ENCODE measurements around the gene RBM20.

GRCh38 chr10:110872984-110873923 is 229.1 kb downstream of the RBM20 start:
- TF ChIP-seq GATA2 (IDR thresholded peaks at IDR 0.05; ENCODE audit: low read depth, low read length): no peak
- TF ChIP-seq GATA3 (IDR thresholded peaks at IDR 0.05; ENCODE audit: low read depth, low read length): no peak
